HG02981 (cell line): ENCODE results near the gene ADGRE1.
"Not testable (repeated sequence)": the region's sequence is repeated elsewhere in the genome, so short reads cannot be mapped to it uniquely, and the experiment has no call there.

Experiments
- ATAC-seq: cut with Tn5 transposase; IDR thresholded peaks from one replicate; pipeline ENCODE4 v1.9.1; 2021; ENCODE audit warnings: mild to moderate bottlenecking, moderate library complexity; ENCODE audit not compliant: unreplicated experiment

Gene ADGRE1, protein sequence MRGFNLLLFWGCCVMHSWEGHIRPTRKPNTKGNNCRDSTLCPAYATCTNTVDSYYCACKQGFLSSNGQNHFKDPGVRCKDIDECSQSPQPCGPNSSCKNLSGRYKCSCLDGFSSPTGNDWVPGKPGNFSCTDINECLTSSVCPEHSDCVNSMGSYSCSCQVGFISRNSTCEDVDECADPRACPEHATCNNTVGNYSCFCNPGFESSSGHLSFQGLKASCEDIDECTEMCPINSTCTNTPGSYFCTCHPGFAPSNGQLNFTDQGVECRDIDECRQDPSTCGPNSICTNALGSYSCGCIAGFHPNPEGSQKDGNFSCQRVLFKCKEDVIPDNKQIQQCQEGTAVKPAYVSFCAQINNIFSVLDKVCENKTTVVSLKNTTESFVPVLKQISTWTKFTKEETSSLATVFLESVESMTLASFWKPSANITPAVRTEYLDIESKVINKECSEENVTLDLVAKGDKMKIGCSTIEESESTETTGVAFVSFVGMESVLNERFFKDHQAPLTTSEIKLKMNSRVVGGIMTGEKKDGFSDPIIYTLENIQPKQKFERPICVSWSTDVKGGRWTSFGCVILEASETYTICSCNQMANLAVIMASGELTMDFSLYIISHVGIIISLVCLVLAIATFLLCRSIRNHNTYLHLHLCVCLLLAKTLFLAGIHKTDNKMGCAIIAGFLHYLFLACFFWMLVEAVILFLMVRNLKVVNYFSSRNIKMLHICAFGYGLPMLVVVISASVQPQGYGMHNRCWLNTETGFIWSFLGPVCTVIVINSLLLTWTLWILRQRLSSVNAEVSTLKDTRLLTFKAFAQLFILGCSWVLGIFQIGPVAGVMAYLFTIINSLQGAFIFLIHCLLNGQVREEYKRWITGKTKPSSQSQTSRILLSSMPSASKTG

DNA sequence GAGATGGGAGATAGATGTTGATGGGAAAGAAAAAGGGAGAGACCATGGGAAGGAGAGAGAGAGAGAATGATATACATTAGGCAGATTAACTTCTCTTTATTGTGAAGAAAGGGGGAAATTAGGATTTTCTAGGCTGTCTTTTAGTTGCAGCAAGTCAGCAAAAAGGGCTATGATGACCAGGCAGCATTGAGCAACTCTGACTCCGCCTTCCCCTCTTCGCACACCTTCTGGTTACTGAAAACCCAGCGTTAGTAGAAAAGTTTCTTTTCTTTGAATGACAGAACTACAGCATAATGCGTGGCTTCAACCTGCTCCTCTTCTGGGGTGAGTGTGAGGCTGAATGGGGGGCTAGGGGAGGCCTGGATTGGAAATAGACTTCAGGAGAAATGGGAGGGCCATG lies at the start of gene ADGRE1:
TSS of gene ADGRE1 (plus strand) at position 264 of the 400 bp plus-strand sequence. CDS start at position 294, 30 bp downstream.
- no peak for ATAC-seq

DNA sequence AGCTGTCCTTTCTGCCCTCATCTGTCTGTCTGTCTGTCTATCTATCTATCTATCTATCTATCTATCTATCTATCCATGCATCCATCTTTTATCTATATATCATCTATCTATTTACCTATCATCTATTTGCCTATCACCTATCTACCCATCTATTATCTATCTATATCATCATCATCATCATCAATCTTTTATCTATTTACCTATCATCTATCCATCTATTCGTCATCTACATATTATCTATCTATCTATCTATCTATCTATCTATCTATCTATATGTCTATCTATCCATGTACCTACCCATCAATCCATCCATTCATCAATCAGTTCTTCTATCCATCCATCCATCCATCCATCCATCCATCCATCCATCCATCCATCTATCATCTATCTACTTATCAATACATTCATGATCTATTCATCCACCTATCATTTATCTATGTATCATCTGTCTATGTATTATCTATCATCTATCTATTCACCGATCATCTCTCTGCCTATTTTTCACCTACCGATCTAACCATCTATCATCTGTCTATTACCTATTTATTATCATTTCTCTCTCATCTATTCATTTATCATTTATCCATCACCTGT lies 49.2 kb upstream of the ADGRE1 start:
- no peak for ATAC-seq

DNA sequence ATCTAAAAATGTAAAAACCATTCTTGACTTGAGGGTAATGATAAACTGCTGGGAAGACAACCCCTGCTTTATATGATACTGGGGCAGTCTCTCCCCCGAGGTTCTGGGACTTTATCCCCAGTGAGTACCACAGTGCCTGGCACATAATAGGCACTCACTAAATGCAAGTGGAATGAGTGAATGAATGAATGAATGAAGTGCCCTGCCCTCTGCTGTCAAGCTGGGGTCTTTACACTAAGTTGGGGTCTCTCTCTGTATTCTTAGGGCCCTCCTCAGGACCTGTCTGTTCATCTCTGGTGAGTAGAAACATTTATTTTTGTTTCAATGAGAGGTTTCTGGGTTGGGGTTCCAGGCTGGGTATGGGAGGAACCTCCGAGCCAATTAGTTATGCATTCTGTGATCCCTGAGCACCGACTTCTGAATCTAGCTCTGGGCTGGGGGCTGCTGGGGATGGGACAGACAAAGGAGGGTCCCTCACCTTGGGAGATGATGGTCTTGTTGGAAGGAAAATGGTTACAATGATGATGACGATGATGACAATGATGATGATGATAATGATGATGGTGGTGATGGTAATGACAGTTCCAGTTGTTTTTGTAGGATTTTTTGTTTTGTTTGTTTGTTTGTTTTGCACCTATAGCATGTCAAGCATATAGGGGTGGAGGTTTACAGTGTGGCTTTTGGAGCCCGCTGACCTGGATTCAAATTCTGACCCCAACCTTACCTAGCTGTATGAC lies 44.3 kb upstream of the ADGRE1 start:
- no peak for ATAC-seq

DNA sequence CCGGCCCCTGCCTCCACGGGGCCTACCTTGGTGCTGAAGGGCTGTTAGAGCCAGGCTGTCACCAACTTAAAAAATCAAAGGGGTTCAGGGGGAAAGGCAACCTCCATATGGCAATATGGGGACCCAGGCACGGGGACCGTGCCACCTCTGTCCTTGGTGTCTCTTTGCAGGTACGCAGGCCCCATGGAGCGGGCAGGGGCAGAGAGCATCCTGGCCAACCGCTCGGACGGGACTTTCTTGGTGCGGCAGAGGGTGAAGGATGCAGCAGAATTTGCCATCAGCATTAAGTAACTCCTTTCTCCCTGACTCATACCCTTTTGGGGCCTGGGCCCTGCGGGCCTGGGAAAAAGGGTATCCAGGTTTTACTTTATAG lies 39.6 kb upstream of the ADGRE1 start:
- no peak for ATAC-seq

DNA sequence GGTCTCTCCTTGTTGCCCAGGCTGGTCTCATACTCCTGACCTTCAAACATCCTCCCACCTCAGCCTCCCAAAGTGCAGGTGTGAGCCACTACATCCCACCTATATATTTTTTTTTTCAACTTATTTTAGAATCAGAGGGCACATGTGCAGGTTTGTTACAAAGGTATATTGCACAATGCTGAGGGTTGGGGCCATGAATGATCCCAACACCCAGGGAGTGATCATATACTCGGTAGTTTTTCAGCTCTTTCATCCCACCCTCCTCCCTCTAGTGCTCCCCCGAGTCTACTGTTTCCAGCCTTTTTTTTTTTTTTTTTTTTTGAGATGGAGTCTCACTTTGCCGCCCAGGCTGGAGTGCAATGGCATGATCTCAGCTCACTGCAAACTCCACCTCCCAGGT lies 38.4 kb upstream of the ADGRE1 start:
- ATAC-seq, result no peak

DNA sequence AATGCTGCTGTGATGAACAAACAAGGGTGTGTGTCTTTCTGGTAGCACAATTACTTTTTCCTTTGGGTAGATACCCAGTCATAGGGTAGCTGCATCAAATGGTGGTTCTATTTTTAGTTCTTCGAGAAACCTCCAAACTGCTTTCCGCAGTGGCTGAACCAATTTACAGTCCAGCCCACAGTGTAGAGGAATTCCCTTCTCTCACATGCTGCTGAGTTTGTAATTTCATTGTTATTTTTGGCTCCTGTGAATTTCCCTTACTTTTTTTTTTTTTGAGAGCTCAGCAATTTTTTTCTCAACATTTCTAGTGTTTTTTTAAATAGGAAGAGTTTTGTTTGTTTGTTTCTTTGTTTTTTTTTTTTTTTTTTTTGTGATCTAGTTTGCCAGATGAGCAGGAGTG lies 37.5 kb upstream of the ADGRE1 start:
- ATAC-seq, result no peak

DNA sequence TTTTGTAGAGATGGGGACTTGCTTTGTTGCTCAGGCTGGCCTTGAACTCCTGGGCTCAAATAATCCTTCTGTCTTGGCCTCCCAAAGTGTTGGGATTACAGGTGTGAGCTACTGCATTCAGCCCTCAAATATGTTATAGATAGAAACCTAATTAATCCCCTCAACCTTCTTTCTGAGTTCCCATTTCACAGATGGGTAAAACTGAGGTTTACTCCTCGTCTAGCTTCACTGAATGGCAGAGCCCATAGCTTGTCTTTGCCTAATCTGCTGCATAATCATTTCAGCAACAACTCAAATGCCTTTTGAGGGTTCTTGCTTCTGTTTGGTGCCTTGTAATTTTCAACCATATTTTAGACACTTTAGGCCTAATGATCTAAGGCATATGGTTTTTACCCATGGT lies 36.0 kb upstream of the ADGRE1 start:
- ATAC-seq, result no peak

DNA sequence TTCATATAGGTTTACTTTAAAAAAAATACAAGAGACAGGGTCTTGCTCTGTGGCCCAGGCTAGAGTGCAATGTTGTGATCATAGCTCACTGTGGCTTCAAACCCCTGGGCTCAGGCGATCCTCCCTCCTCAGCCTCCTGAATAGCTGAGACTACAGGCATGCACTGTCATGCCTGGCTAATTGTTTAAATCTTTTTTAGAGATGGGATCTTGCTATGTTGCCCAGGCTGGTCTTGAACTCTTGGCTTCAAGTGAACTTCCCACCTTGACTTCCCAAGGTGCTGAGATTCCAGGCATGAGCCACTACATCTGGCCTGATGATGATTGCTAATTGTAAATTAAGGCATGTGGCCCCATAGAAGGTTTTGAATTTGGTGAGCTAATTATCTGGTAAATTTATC lies 35.4 kb upstream of the ADGRE1 start:
- ATAC-seq, result no peak

DNA sequence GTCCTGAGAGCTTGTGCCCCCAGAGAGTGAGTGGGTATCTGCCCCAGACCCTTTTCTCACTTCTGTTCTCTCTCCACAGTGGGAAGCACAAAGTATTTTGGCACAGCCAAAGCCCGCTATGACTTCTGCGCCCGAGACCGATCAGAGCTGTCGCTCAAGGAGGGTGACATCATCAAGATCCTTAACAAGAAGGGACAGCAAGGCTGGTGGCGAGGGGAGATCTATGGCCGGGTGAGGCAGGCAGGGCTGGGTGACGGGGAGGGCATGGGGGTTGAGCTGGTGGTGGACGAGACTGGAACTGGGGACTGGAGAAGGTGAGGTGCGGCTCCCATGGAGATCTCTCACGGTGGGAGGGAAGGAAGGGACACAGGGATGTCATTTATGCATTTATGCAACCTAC lies 33.5 kb upstream of the ADGRE1 start:
- ATAC-seq, result no peak

DNA sequence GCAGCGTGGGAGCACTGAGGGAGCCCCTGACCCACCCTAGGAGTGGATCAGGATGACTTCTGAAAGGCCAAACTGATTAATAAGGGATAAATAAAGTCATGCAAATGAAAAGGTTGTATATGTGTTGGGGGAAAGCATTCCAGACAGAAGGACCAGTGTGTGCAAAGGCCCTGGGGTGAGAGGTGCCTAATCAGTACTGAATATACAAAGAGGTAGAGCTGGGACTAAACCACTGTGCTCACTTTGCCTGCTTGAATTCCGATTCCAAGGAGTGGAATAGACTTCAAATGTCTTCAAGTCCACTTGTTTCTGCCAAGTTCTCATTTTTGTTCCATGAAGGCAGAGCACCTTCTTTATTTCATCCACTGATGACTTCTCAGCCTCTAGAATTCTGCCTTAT lies 32.6 kb upstream of the ADGRE1 start:
- no peak for ATAC-seq

DNA sequence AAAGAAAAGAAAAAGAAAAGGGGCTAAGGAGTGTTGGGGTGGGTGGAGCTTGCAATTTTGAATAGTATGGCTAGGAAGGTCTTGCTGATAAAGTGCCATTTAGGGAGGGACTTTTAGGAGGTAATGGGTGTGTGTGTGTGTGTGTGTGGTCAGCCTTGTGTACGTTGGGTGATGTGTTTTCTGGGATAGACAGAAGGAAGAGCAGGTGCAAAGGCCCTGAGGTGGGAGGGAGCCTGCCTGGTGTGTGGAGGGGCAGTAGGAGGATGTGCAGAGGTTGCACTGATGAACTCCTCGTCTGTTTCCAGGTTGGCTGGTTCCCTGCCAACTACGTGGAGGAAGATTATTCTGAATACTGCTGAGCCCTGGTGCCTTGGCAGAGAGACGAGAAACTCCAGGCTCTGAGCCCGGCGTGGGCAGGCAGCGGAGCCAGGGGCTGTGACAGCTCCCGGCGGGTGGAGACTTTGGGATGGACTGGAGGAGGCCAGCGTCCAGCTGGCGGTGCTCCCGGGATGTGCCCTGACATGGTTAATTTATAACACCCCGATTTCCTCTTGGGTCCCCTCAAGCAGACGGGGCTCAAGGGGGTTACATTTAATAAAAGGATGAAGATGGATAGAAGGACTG lies 30.5 kb upstream of the ADGRE1 start:
- ATAC-seq, result no peak

DNA sequence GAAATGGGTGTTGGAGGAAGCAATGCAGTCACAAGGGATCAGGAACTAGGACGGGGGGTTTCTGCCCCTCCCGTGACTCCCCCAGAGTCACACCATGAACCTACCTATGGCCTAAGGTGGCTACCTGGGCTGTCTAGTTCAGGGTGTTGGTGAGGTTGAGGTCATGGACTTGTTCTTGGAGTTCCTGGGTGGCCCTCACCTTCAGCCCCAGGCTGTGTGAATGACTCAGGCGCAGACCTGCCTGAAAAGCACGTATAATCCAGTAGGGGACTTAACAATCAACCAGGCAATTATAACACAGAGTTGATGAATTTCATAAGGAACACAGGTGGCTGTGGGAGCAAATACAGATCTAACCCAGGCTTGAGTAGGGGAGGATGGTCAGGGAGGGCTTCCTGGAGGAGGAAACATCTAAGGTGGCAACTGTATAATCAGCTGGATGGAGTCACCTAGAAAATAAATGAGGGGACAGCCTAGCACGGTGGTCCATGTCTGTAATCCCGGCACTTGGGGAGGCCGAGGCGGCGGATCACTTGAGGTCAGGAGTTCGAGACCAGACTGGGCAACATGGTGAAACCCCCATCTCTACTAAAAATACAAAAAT lies 25.6 kb upstream of the ADGRE1 start:
- no peak for ATAC-seq

DNA sequence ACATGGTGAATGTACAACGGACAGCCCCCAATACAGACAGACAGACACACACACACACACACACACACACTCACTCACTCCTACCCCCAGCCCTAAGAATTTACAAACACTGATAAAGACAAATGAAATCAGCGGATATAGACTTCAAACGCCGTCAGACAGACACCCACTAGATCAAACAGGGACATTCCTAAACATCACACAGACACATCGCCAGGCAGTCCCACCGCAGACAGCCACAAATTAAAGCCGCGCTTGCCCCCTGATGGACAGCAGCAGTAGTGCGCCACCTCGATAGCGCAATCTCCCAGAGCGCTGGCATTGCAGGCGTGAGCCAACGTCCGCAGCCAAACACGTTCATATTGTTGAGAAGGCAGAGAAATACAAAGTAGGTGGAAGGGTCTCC lies 24.7 kb upstream of the ADGRE1 start:
- ATAC-seq, result peak; percentile 70

DNA sequence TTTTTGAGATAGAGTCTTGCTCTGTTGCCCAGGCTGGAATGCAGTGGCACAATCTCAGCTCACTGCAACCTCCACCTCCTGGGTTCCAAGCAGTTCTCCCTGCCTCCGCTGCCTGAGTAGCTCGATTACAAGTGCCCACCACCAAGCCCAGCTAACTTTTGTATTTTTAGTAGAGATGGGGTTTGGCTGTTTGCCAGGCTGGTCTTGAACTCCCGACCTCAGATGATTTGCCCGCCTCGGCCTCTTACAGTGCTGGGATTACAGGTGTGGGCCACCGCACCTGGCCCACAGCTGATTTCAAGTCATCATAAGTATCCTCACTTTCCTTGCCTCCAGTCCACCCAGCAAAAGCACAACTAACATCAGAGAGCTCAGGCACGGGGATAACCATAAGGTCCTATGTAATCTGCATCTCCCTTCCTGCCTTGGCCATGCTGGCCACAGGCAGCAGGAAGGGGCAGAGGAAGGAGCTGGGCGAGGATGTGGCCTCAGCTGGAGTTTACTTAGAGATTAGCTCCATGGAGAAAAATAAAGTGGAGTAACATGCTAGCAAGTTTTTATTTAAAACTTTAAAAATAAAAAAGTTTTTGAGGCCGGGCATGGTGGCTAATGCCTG lies 22.9 kb upstream of the ADGRE1 start:
- ATAC-seq, result no peak

DNA sequence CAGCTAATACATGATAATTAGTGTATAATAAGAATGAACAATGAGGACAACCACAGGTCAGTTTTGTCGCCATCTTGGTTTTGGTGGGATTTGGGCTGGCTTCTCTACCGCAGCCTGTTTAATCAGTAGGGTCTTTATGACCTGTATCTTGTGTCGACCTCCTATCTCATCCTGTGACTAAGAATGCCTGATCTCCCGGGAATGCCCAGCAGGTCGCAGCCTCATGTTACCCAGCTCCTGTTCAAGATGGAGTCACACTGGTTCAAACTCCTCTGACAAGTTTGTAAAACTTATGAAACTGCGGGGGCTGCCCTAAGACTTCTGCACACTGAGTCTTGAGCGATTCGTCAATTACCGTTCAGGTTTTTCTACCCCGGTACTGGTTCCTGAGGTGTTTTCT lies 21.5 kb upstream of the ADGRE1 start:
- no peak for ATAC-seq

DNA sequence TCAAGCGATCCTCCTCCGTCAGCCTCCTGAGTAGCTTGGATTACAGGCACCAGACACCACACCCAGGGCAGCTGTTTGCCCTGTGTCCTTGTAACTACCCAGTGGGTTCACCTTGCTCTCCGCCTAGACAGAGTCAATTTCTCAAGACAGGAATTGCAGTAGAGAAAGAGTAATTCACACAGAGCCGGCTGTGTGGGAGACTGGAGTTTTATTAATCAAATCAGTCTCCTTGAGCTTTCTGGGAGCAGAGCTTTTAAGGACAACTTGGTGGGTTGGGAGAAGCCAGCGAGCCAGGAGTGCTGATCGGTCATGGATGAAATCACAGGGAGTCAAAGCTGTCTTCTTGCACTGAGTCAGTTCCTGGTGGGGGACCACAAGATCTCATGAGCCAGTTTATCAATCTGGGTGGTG lies 20.6 kb upstream of the ADGRE1 start:
- ATAC-seq, result no peak

DNA sequence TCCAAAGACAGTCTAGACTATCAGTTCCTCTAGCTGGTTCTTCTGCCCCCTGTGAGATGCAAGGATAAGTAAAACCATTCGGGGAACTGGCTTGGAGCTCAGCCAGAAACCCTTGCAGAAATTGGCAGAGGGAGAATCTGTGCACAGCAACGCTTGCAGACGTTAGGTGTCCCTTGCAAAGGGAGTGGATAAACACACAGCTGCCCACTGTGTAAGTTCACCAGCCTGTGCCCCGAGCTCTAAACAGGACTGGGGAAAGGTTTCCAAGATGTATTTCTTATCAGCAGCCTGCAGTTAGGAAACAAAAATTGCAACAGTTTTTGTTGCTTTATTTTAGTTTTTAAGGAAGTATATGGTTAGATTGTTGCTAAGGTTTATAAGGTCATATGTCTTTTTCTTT lies 19.0 kb upstream of the ADGRE1 start:
- ATAC-seq, result no peak

DNA sequence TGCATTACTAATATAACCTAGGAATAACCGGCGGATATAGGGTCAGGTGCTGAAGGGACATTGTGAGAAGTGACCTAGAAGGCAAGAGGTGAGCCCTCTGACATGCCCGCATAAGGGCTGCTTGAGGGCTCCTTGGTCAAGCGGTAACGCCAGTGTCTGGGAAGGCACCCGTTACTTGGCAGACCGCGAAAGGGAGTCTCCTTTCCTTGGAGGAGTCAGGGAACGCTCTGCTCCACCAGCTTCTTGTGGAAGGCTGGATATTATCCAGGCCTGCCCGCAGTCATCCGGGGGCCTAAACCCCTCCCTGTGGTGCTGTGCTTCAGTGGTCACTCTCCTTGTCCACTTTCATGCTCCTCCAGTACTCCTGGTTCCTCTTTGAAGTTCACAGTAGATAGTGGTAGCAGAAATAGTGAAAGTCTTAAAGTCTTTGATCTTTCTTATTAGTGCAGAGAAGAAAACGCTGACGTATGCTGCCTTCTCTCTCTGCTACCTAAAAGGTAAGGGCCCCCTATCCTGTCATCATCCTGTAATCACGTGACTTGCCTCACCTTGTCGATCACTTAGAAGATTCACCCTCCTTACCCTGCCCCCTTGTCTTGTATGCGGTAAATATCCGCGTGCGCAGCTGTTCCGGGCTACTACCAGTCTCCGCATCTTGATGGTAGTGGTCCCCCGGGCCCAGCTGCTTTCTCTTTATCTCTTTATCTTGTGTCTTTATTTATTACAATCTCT lies 18.1 kb upstream of the ADGRE1 start:
- ATAC-seq, result not testable (repeated sequence)
